BE2C (cell line): Measurements from ENCODE around the gene TANC1.

Experiments used
- DNase-seq: peaks from one replicate; pipeline ENCODE4 v3.0.0-alpha.2; 2020
- H3K27me3 ChIP-seq: fragments of 250-450 bp; sonication (Bioruptor Pico); 2 replicates; pipeline ENCODE4 v1.5.1; 2020; ENCODE audit warnings: mild to moderate bottlenecking
- H3K36me3 ChIP-seq: fragments of 250-450 bp; sonication (Bioruptor Pico); 2 replicates; pipeline ENCODE4 v1.5.1; 2020; ENCODE audit warnings: mild to moderate bottlenecking
- H3K4me1 ChIP-seq: fragments of 250-450 bp; sonication (Bioruptor Pico); 2 replicates; pipeline ENCODE4 v1.5.1; 2020
- H3K4me3 ChIP-seq: 2 replicates; pipeline ENCODE4 v1.5.1; 2011; ENCODE audit warnings: low read depth, low read length
- H3K9me3 ChIP-seq: fragments of 250-450 bp; sonication (Bioruptor Pico); 2 replicates; pipeline ENCODE4 v1.5.1; 2020
- CTCF ChIP-seq: IDR thresholded peaks from 2 replicates; pipeline ENCODE4 v1.5.1; 2012; ENCODE audit warnings: mild to moderate bottlenecking, low read depth, low read length

TANC1 gene

GRCh38 chr2:159009940-159010339 lies 41.5 kb downstream of the TANC1 start:
- Histone ChIP-seq H3K4me3 (no peak overlapping the region), H3K4me1 (no peaks in the 10 kb centered on the region), H3K9me3 (no peaks in the 10 kb centered on the region), H3K36me3 (no peaks in the 10 kb centered on the region), H3K27me3 (no peaks in the 10 kb centered on the region)
- no peak for TF ChIP-seq CTCF
- DNase-seq = no peak

- TF ChIP-seq CTCF = no peak
Observed at GRCh38 chr2:159010340-159010739, 41.9 kb downstream of the TANC1 start.

GRCh38 chr2:159010963-159011362 lies 42.5 kb downstream of the TANC1 start:
- H3K4me1 ChIP-seq = no peaks in the 10 kb centered on the region
- no peaks in the 10 kb centered on the region for H3K9me3 ChIP-seq
- DNase-seq = no peak
- H3K36me3 ChIP-seq = no peaks in the 10 kb centered on the region
- no peak for TF ChIP-seq CTCF
- no peak overlapping the region for H3K4me3 ChIP-seq
- H3K27me3 ChIP-seq = no peaks in the 10 kb centered on the region

More at GRCh38 chr2:159010340-159010739, 41.9 kb downstream of the TANC1 start:
- Histone ChIP-seq H3K27me3 (no peaks in the 10 kb centered on the region), H3K9me3 (no peaks in the 10 kb centered on the region), H3K4me3 (no peak overlapping the region), H3K36me3 (no peaks in the 10 kb centered on the region), H3K4me1 (no peaks in the 10 kb centered on the region)
- DNase-seq = peak; percentile 37

- DNase-seq = no peak
- Histone ChIP-seq H3K4me1 (no peaks in the 10 kb centered on the region), H3K27me3 (no peaks in the 10 kb centered on the region), H3K4me3 (no peak overlapping the region), H3K9me3 (no peaks in the 10 kb centered on the region), H3K36me3 (no peaks in the 10 kb centered on the region)
- no peak for TF ChIP-seq CTCF
Observed at GRCh38 chr2:159012142-159012541, 43.7 kb downstream of the TANC1 start.

GRCh38 chr2:159013103-159013502 lies 44.7 kb downstream of the TANC1 start:
- H3K4me3 ChIP-seq = no peak overlapping the region
- no peaks in the 10 kb centered on the region for H3K36me3 ChIP-seq
- no peaks in the 10 kb centered on the region for H3K4me1 ChIP-seq
- no peaks in the 10 kb centered on the region for H3K9me3 ChIP-seq
- TF ChIP-seq CTCF = no peak
- DNase-seq = no peak
- no peaks in the 10 kb centered on the region for H3K27me3 ChIP-seq

GRCh38 chr2:159015174-159015573 lies 46.7 kb downstream of the TANC1 start:
- Histone ChIP-seq H3K4me3 (no peak overlapping the region), H3K27me3 (no peaks in the 10 kb centered on the region), H3K4me1 (no peaks in the 10 kb centered on the region), H3K36me3 (no peaks in the 10 kb centered on the region), H3K9me3 (no peaks in the 10 kb centered on the region)
- TF ChIP-seq CTCF = no peak
- DNase-seq = no peak
